SK-N-SH (cell line): ENCODE data around the gene GRXCR2. TPM values are rescaled to one million over a fixed set of nuclear protein-coding genes. Genes with fewer than 3 reads are reported as not detected.

Experiments
- CTCF ChIA-PET: fragments of 300-600, 350-600 bp; formaldehyde crosslinking; extraction: SDS; loops from one replicate; lab custom pipeline; 2021; lab: Yijun Ruan, JAX
- POLR2A ChIA-PET: fragments of 350-600 bp; sonication (Branson Sonifier 250); formaldehyde crosslinking; extraction: SDS; loops from one replicate; lab custom pipeline; 2020; ENCODE audit warnings: antibody characterized with exemption, inconsistent platforms; lab: Yijun Ruan, JAX
- DNase-seq: peaks from one replicate; pipeline ENCODE4 v3.0.0; 2012
- H2AFZ ChIP-seq: fragments of 200-600 bp; sonication (generic); 2 replicates; pipeline ENCODE4 v1.8.1; 2016; ENCODE audit warnings: antibody characterized with exemption, mild to moderate bottlenecking, low read depth
- H3F3A ChIP-seq: fragments of 200-600 bp; sonication (generic); replicated peaks from 2 replicates; pipeline ENCODE3; 2016; ENCODE audit warnings: antibody characterized with exemption, mild to moderate bottlenecking; ENCODE audit not compliant: insufficient read depth
- H3K27ac ChIP-seq, 2 experiments: fragments of 200-500 bp in 1 of 2; fragments of 200-600 bp in 1 of 2; sonication (Bioruptor generic) in 1 of 2; sonication (generic), shearing (Covaris generic) in 1 of 2; 2 replicates each; pipeline versions ENCODE4 v1.5.1 to v1.6.1; 2014 to 2016; ENCODE audit warnings: low read depth in 2 of 2, inconsistent platforms in 1 of 2, low read length in 1 of 2, mild to moderate bottlenecking in 1 of 2, mixed read lengths in 1 of 2
- H3K27me3 ChIP-seq: fragments of 200-600 bp; sonication (generic), shearing (Covaris generic); 2 replicates; pipeline ENCODE4 v1.6.1; 2016; ENCODE audit warnings: mixed run types; ENCODE audit not compliant: insufficient read depth
- H3K36me3 ChIP-seq, 2 experiments: fragments of 200-500 bp in 1 of 2; fragments of 200-600 bp in 1 of 2; sonication (Bioruptor generic) in 1 of 2; sonication (generic) in 1 of 2; replicated peaks in 1 of 2; 2 replicates each; pipeline versions ENCODE3 to v1.5.1; 2014 to 2016; ENCODE audit warnings: low read length in 1 of 2, mild to moderate bottlenecking in 1 of 2; ENCODE audit not compliant: insufficient read depth in 2 of 2, control insufficient read depth in 1 of 2
- H3K4me1 ChIP-seq, 2 experiments: fragments of 200-500 bp in 1 of 2; fragments of 200-600 bp in 1 of 2; sonication (Bioruptor generic) in 1 of 2; sonication (generic), shearing (Covaris generic) in 1 of 2; 2 replicates each; pipeline versions ENCODE4 v1.5.1 to v1.6.1; 2014 to 2016; ENCODE audit warnings: low read depth in 1 of 2, low read length in 1 of 2, mixed run types in 1 of 2; ENCODE audit not compliant: insufficient read depth in 2 of 2, control insufficient read depth in 1 of 2
- H3K4me2 ChIP-seq: fragments of 200-600 bp; sonication (generic), shearing (Covaris generic); 2 replicates; pipeline ENCODE4 v1.6.1; 2017; ENCODE audit warnings: mixed run types
- H3K4me3 ChIP-seq, 2 experiments: fragments of 200-500 bp in 1 of 2; fragments of 200-600 bp in 1 of 2; sonication (Bioruptor generic) in 1 of 2; sonication (generic), shearing (Covaris generic) in 1 of 2; 2 replicates each; pipeline versions ENCODE4 v1.5.1 to v1.8.1; 2014 to 2016; ENCODE audit warnings: low read depth in 2 of 2, inconsistent platforms in 1 of 2, low read length in 1 of 2, mild to moderate bottlenecking in 1 of 2, mixed read lengths in 1 of 2, moderate library complexity in 1 of 2
- H3K79me2 ChIP-seq: fragments of 200-600 bp; sonication (generic); 2 replicates; pipeline ENCODE4 v1.8.1; 2017; ENCODE audit warnings: mild to moderate bottlenecking; ENCODE audit not compliant: insufficient read depth
- H3K9ac ChIP-seq: fragments of 200-600 bp; sonication (generic); 2 replicates; pipeline ENCODE4 v1.6.1; 2017; ENCODE audit warnings: mixed run types
- H3K9me2 ChIP-seq: fragments of 200-600 bp; sonication (generic); 2 replicates; pipeline ENCODE4 v1.6.1; 2017; ENCODE audit warnings: mixed run types
- H3K9me3 ChIP-seq: fragments of 200-600 bp; sonication (generic); 2 replicates; pipeline ENCODE4 v1.6.1; 2017; ENCODE audit warnings: mixed run types, mild to moderate bottlenecking, moderate library complexity
- H4K20me1 ChIP-seq: fragments of 200-600 bp; sonication (generic); 2 replicates; pipeline ENCODE4 v1.6.1; 2017; ENCODE audit warnings: mild to moderate bottlenecking, mixed run types; ENCODE audit not compliant: insufficient read depth
- CTCF ChIP-seq: fragments of 200-600 bp; sonication (generic); IDR thresholded peaks from 2 replicates; pipeline ENCODE4 v1.6.1; 2017; ENCODE audit warnings: antibody characterized with exemption, mild to moderate bottlenecking, moderate library complexity
- EP300 ChIP-seq, 2 experiments: IDR thresholded peaks; 2 replicates each; pipeline versions ENCODE4 v1.4.0 to v1.6.1; 2012; ENCODE audit warnings: borderline replicate concordance in 1 of 2, low read depth in 1 of 2, low read length in 1 of 2
- FOXJ3 ChIP-seq: sonication (generic); formaldehyde crosslinking; IDR thresholded peaks from 2 replicates; pipeline ENCODE4 v1.5.1; 2020; ENCODE audit warnings: mild to moderate bottlenecking, missing genetic modification reagents
- GATA2 ChIP-seq: sonication (generic); formaldehyde crosslinking; IDR thresholded peaks from 2 replicates; pipeline ENCODE4 v1.5.0; 2020; ENCODE audit warnings: mild to moderate bottlenecking, missing genetic modification reagents
- JUND ChIP-seq: IDR thresholded peaks from 2 replicates; pipeline ENCODE4 v1.4.0; 2012
- MAX ChIP-seq: IDR thresholded peaks from 2 replicates; pipeline ENCODE4 v1.4.0; 2012; ENCODE audit warnings: low read depth
- MXI1 ChIP-seq: IDR thresholded peaks from 2 replicates; pipeline ENCODE4 v1.6.1; 2012; ENCODE audit warnings: mild to moderate bottlenecking, low read depth, low read length, improper control_type of control experiment
- PBX3 ChIP-seq: IDR thresholded peaks from 2 replicates; pipeline ENCODE4; 2012
- POLR2AphosphoS5 ChIP-seq: IDR thresholded peaks from 2 replicates; pipeline ENCODE4 v1.6.1; 2012; ENCODE audit warnings: low read depth, low read length
- RCOR1 ChIP-seq: fragments of 150-350 bp; IDR thresholded peaks from 2 replicates; pipeline ENCODE4 v1.6.1; 2017; ENCODE audit warnings: antibody characterized with exemption, low read length
- RFX5 ChIP-seq: IDR thresholded peaks from 2 replicates; pipeline ENCODE4 v1.6.1; 2012; ENCODE audit warnings: mild to moderate bottlenecking, improper control_type of control experiment, low read length
- RXRA ChIP-seq: IDR thresholded peaks from 2 replicates; pipeline ENCODE4 v1.4.0; 2012; ENCODE audit warnings: low read depth, mild to moderate bottlenecking, borderline replicate concordance
- SIN3A ChIP-seq: IDR thresholded peaks from 2 replicates; pipeline ENCODE4 v1.6.1; 2012; ENCODE audit warnings: low read depth, mild to moderate bottlenecking, low read length, moderate library complexity, borderline replicate concordance
- TEAD4 ChIP-seq: IDR thresholded peaks from 2 replicates; pipeline ENCODE4 v1.4.0; 2012; ENCODE audit warnings: mild to moderate bottlenecking, borderline replicate concordance; ENCODE audit not compliant: insufficient read depth
- YY1 ChIP-seq: IDR thresholded peaks from 2 replicates; pipeline ENCODE4 v1.4.0; 2012; ENCODE audit warnings: low read depth, mild to moderate bottlenecking
- WGBS: methylation state at CpG from one replicate; pipeline ENCODE4 v1.1.6; 2017; ENCODE audit warnings: low lambda C conversion rate; 5-methylcytosine and 5-hydroxymethylcytosine counted together
- polyA plus RNA-seq, 3 experiments: library from polyadenylated mRNA; depleted of rRNA; stranded (reverse); fragments of >200 nt; gene quantifications; 2 replicates each; pipeline ENCODE4 v1.2.3, GENCODE V29; 2012

GRXCR2 gene
- not detected in 2 replicates for polyA plus RNA-seq (2012; rRNA removed)
- polyA plus RNA-seq (2012; cell fraction: cytosol; rRNA removed), result not detected in 2 replicates
- polyA plus RNA-seq (2012; cell fraction: nucleus; rRNA removed), result not detected in 2 replicates

GRCh38 chr5:145872914-145873313 is at the start of gene GRXCR2:
TSS of gene GRXCR2 (minus strand) at chr5:145873014. CDS start at chr5:145872968, 46 bp downstream.
- Histone ChIP-seq H3K36me3 (no peaks in the 10 kb centered on the region), H3K9ac (no peak within 1 kb of the TSS), H2AFZ (no peak within 1 kb of the TSS), H3K9me2 (no peaks in the 10 kb centered on the region), H3K4me3 (no peak within 1 kb of the TSS), H3K27me3 (no peaks in the 10 kb centered on the region), H3K79me2 (no peaks in the 10 kb centered on the region), H3K4me2 (no peak within 1 kb of the TSS), H4K20me1 (no peaks in the 10 kb centered on the region), H3K27ac (no peak within 1 kb of the TSS), H3F3A (no peaks in the 10 kb centered on the region), H3K4me1 (no peaks in the 10 kb centered on the region), H3K9me3 (no peaks in the 10 kb centered on the region)
- 79% methylated on average over 3 of the region's 3 CpGs for WGBS
- POLR2A ChIA-PET, result no interaction called here
- no peak for DNase-seq
- CTCF ChIA-PET, result interaction anchor here (1.5 kb wide), 1 partner anchor 15 kb away, joined by 3 read pairs; no protein-coding TSS in a partner anchor
- TF ChIP-seq EP300 (IDR thresholded peaks at IDR 0.05; ENCODE audit: borderline replicate concordance in 1 of 2, low read depth in 1 of 2, low read length in 1 of 2), result no peak
- TF ChIP-seq CTCF, result no peak

- Histone ChIP-seq H3K9ac (no peak overlapping the region), H3F3A (peaks cover 19% of the 10 kb centered on the region), H2AFZ (no peak overlapping the region), H3K27ac (no peak overlapping the region), H3K9me3 (no peaks in the 10 kb centered on the region), H3K9me2 (no peaks in the 10 kb centered on the region), H4K20me1 (no peaks in the 10 kb centered on the region), H3K4me1 (peaks cover 0 to 25% of the 10 kb centered on the region in 2 experiments; a peak in 3 of 4 replicates), H3K27me3 (no peaks in the 10 kb centered on the region), H3K79me2 (no peaks in the 10 kb centered on the region), H3K4me2 (no peak overlapping the region), H3K4me3 (no peak overlapping the region), H3K36me3 (no peaks in the 10 kb centered on the region)
- WGBS, result 92% methylated on average over 2 of the region's 2 CpGs
- DNase-seq, result no peak
- ChIA-PET CTCF (interaction anchor here (1.0 to 1.5 kb wide), 2 partner anchors 10 to 34 kb away, joined by 3 to 4 read pairs; no protein-coding TSS in a partner anchor), POLR2A (no interaction called here)
- TF ChIP-seq SIN3A, result no peak
- TF ChIP-seq POLR2AphosphoS5, result no peak
- TF ChIP-seq TEAD4, result no peak
- TF ChIP-seq RFX5, result no peak
- no peak for TF ChIP-seq YY1
- no peak for TF ChIP-seq MAX
- no peak for TF ChIP-seq MXI1
- no peak for TF ChIP-seq JUND
- no peak for TF ChIP-seq FOXJ3 (CRISPR knock-in tag)
- no peak for TF ChIP-seq RCOR1
- TF ChIP-seq RXRA, result no peak
- TF ChIP-seq GATA2 (CRISPR knock-in tag), result no peak
- no peak for TF ChIP-seq PBX3
These were observed 49.2 kb upstream of the GRXCR2 start for GRCh38 chr5:145922059-145922458.
